SJCRH30 (cell line): Measurements from ENCODE around the gene RAI1. TPM values are rescaled to one million over a fixed set of nuclear protein-coding genes. Genes with fewer than 3 reads are reported as not detected.

Experiments
- DNase-seq, 2 experiments: peaks; one replicate each; pipeline ENCODE4 v3.0.0-alpha.2; 2015 to 2020
- H3K27ac ChIP-seq: fragments of 250-450 bp; sonication (Bioruptor Pico); 2 replicates; pipeline ENCODE4 v1.5.1; 2020; ENCODE audit warnings: mild to moderate bottlenecking, moderate library complexity
- H3K27me3 ChIP-seq: fragments of 250-450 bp; sonication (Bioruptor Pico); 2 replicates; pipeline ENCODE4 v1.5.1; 2020; ENCODE audit warnings: mild to moderate bottlenecking, moderate library complexity
- H3K36me3 ChIP-seq: fragments of 250-450 bp; sonication (Bioruptor Pico); 2 replicates; pipeline ENCODE4 v1.5.1; 2020; ENCODE audit warnings: mild to moderate bottlenecking, moderate library complexity
- H3K4me1 ChIP-seq: fragments of 250-450 bp; sonication (Bioruptor Pico); 2 replicates; pipeline ENCODE4 v1.5.1; 2020; ENCODE audit warnings: mild to moderate bottlenecking, moderate library complexity
- H3K4me3 ChIP-seq: fragments of 250-450 bp; sonication (Bioruptor Pico); 2 replicates; pipeline ENCODE4 v1.5.1; 2020; ENCODE audit warnings: mild to moderate bottlenecking, moderate library complexity
- H3K9me3 ChIP-seq: fragments of 250-450 bp; sonication (Bioruptor Pico); replicated peaks from 2 replicates; pipeline ENCODE4 v1.5.1; 2020; ENCODE audit warnings: mild to moderate bottlenecking, moderate library complexity
- total RNA-seq: library from RNA; depleted of rRNA; stranded (reverse); fragments of >200 nt; shearing (Covaris generic); gene quantifications from 2 replicates; pipeline ENCODE4 v1.2.3, GENCODE V29; 2014

The RAI1 gene
- total RNA-seq, 1 experiment from 2014 or later: 72.2 TPM

DNA sequence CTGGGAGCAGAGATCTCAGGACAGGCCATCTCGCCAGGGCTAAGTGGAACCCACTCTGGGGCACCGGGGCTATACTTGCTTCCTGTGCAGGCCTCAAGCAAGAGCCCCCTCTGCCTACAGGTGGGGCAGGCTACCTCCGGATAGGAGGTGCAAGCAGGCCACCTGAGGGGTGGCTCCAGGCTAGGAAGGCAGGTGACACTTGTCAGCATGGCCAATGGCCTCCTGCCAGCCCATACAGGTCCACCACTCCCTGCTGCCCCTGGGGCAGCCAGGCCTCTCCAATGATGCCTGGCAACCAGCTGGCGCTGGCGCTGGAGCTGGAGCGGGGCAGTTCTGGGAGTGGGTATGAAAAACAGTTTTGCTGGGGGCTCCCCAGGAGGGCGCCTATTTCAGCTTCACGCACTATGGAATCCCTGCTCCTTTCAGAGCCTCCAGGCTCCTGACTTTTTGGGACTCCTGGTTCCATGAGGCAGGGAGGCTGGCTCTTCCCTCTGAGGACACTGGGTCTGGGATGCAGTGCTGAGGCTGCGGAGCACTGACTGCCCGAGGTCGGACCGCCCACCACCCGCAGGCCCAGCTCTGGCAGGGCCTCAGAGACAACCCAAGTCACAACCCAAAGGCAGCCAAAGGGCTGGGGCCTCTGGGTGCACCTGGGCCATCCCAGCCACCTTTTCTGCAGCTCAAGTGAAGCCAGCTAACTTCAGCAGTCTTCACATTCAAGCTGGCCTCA lies 164.0 kb downstream of the RAI1 start:
- Histone ChIP-seq H3K4me3 (no peak overlapping the region), H3K36me3 (no peaks in the 10 kb centered on the region), H3K27me3 (no peaks in the 10 kb centered on the region), H3K4me1 (peaks cover 37% of the 10 kb centered on the region), H3K27ac (no peak overlapping the region), H3K9me3 (no peaks in the 10 kb centered on the region)
- no peak for DNase-seq

DNA sequence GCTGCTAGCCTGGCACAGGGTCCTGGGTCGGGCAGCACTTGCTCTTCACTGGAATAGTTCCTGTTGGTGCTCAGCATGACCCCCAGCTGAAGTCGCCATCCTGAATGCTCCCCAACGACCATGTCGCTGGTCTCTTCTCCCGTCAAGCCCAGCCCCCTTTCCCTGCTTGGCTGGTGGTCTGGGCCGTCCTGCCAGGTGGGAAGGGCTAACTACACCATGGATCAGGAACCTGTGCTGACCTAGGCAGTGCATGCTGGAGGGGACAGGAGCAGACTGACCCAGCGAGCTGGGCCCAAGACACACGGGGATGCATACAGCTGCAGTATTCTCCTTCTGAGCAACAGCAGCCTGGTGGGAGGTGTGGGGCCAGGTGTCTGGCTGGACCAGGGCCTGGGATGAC lies 164.7 kb downstream of the RAI1 start:
- Histone ChIP-seq H3K4me1 (peaks cover 34% of the 10 kb centered on the region), H3K36me3 (no peaks in the 10 kb centered on the region), H3K27me3 (no peaks in the 10 kb centered on the region), H3K4me3 (no peak overlapping the region), H3K9me3 (no peaks in the 10 kb centered on the region), H3K27ac (no peak overlapping the region)
- no peak for DNase-seq

DNA sequence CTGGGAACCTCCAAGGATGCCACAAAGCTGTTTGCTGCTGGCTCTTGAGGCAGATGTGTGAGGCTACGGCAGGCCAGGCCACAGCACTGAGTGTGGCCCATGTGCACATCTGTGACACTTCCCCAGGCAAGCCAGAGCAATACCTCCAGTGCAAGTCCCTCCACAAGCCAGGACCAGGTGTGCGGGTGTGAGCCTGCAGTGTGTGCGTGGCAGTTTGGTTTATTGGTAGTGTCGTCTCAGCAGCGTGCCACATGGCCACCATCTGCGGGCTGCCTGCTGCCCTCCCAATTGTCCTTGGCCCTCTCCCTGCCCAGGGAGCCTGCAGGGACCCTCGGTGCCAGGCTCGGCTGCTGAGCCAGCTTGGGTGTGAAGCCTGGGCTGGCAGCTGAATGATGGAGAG lies 165.4 kb downstream of the RAI1 start:
- Histone ChIP-seq H3K27ac (no peak overlapping the region), H3K9me3 (no peaks in the 10 kb centered on the region), H3K4me1 (peaks cover 32% of the 10 kb centered on the region), H3K27me3 (no peaks in the 10 kb centered on the region), H3K36me3 (no peaks in the 10 kb centered on the region), H3K4me3 (no peak overlapping the region)
- DNase-seq: no peak

DNA sequence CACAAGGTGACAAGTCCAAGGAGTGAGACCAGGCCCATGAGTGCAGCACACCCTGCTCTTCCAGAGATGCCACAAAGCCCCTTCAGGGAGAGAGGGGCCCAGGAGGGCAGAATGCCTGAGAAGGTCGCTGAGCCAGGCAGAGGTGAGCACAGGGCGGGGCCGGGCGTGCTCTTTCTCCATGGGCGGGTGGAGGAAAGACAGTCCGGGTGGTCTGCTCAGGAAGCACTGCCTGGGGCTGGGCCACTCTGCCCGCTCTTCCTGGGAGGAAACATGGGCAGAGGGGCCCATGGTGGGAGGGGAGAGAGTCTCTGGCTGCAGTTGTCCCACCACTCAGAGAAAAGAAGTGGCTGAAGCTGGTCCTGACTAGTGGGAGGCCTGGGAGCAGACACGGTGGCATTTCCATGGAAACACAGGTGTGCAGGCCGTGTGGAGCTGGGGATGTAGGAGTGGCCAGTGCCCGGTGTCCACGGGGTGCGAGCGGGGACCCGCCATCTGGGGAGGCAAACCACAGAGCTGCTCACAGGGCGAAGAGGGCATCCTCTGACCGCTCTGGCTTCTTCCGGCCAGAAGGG lies 165.9 kb downstream of the RAI1 start:
- Histone ChIP-seq H3K4me1 (peaks cover 32% of the 10 kb centered on the region), H3K36me3 (no peaks in the 10 kb centered on the region), H3K27ac (no peak overlapping the region), H3K27me3 (no peaks in the 10 kb centered on the region), H3K4me3 (no peak overlapping the region), H3K9me3 (no peaks in the 10 kb centered on the region)
- DNase-seq: no peak

DNA sequence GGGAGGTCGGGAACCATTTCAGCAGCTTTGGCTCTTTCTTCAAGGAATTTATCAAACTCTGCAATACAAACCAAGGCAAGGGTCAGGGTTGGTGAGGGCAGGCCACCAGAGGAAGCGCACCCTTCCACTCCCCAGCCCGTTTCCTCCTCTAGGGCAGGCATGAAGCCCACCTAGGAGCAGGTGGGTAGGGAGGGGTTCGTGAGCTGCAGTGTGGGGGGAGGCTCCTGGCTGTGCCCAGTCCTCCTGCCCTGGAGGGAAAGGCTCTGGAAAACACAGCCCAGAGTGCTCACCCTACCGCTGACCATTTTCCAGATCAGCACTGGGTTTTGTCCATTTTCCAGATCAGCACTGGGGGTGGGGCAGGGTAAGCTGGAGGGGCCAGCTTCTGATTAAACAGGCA lies 166.5 kb downstream of the RAI1 start:
- Histone ChIP-seq H3K27me3 (no peaks in the 10 kb centered on the region), H3K27ac (no peak overlapping the region), H3K36me3 (no peaks in the 10 kb centered on the region), H3K4me3 (no peak overlapping the region), H3K9me3 (no peaks in the 10 kb centered on the region), H3K4me1 (peaks cover 32% of the 10 kb centered on the region)
- no peak for DNase-seq

DNA sequence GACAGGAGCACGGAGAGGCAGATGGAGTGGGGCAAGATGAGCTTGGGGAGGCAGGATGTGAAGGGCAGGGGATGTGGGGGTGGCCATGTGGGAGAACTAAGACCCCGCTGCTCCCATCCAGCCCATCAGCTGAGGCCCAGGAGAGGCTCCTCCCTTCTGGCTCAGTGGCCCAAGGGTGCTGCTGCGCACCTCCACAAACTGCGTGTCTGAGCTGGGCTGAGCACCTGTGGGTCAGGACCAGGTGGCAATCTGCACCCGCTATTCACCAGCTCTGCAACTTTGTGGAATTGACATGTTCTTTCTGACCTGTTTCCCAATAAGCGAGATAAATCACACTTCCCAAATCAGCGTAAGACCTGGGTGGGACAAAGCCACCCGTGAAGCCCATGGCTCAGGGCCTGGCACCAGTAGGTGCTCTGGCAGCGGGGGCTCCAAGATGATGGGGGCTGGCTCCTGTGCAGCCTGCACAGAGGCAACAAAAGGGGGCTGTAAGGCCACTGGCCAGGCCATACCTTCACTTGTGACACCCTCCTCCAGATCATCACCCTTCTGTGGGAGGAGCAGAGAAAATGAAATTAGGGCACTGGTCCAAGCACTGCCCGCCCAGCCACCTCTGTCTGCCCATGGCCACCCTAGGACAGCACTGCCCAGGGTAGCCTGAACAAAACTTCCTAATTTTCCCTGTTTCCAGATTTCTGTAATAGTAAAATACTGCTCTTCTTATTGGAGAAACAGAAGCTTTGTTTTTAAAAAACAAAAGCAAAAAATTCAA lies 167.2 kb downstream of the RAI1 start:
- H3K4me3 ChIP-seq: no peak overlapping the region
- no peaks in the 10 kb centered on the region for H3K36me3 ChIP-seq
- H3K27ac ChIP-seq: no peak overlapping the region
- DNase-seq: no peak
- no peaks in the 10 kb centered on the region for H3K27me3 ChIP-seq
- H3K4me1 ChIP-seq: peaks cover 31% of the 10 kb centered on the region
- no peaks in the 10 kb centered on the region for H3K9me3 ChIP-seq

DNA sequence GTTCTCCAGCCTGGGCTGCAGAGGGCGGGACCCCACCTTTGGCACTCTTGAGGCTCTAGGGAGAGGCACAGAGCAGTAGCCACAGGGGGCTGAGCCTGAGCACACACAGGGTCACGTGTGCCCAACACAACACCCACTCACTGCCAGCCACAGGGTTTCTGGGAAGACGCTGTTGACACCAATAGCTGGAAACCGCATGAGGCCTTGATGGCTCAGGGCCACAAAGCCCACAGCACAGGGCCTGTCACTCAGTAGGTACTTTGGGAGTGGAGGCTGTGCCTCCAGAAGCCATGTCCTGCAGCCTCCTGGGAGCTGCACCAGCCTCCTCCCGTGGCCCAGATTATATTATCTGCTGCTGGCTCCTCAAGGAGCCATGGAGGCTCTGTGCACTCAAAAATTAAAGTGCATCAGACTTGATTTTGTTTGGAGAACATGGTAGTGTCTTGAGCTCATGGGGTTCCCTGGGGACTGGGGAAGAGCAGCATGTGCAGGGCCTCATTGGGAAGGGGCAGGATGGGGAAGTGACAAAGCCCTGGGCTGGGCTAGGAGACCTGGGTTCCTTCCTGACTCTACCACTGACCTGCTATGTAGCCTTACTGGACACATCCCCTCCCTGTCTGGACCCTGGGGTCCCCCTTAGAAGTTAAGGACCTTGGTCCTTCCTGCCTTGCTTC lies 168.0 kb downstream of the RAI1 start:
- no peak overlapping the region for H3K27ac ChIP-seq
- H3K9me3 ChIP-seq: no peaks in the 10 kb centered on the region
- DNase-seq: peak; percentile 89 to 95
- no peak overlapping the region for H3K4me3 ChIP-seq
- no peaks in the 10 kb centered on the region for H3K36me3 ChIP-seq
- no peaks in the 10 kb centered on the region for H3K27me3 ChIP-seq
- peaks cover 23% of the 10 kb centered on the region for H3K4me1 ChIP-seq

DNA sequence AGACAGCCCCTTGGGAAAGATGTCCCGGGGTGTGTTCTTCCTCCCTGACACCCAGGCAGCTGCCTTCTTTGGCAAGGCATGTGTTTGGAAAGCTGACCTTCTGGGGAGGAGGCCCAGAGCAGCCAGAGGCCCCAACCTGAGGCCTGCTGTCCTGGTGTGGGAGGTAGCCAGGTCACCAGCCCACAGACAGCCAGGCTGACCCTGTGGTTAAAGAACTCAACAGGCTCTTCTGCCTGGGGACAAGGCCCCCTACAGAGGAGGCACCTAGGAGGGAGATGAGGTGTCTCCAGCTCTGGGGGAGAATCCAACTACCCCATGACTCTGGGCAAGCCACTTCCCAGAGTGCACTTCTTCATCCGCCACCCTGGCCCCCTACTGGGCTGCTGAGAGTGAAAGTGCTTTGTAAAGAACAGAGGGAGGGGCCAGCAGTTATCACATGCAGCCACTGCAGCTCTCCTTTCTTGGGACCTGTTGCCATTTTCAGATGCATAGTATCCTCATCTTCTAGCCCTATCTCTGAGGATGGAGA lies 168.7 kb downstream of the RAI1 start:
- Histone ChIP-seq H3K4me1 (peaks cover 19% of the 10 kb centered on the region), H3K36me3 (no peaks in the 10 kb centered on the region), H3K27me3 (no peaks in the 10 kb centered on the region), H3K27ac (no peak overlapping the region), H3K9me3 (no peaks in the 10 kb centered on the region), H3K4me3 (no peak overlapping the region)
- peak; percentile 81 to 93 for DNase-seq

DNA sequence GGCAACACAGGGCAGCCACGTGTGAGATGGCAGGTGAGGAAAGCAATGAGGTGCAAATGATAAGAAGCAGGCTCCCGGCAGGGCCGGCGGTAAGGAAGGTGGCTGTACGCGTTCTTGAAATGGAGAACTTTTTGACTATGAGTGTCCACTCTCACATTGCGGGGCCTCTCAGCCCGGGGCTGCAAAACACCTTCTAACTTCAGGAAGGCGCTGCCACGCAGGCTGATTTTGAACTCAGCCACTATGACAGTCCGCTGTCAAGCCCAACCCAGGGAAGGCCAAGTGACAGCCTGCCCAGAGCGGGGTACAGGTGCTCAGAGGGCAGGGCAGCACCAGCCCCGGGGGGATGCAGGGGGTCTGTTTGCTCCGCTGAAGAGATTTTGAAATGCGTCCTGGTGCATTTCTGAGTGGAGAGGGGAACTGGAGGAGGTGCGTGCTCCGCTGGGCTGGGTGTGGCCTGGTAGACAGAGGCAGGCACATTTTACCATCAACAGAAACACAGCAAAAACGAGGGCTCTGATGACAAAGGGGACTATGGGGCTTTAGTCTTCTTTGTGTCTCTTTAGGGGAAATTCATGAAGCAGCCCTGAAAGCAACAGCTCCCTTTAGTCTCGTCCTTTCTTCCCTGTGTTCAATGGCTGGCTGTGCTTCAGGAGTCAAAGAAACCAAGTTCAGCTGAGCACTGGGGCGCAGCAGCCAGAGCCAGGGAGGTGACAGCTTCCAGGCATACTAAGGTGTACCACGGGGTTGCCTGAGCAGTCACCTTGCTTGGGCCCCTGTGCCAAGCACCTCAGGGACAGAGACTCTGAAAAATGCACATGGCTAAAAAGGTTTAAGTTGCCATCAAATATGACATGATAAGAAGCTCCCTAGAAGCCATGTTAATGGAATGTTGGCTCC lies 170.1 kb downstream of the RAI1 start:
- H3K4me3 ChIP-seq: no peak overlapping the region
- no peaks in the 10 kb centered on the region for H3K27me3 ChIP-seq
- no peaks in the 10 kb centered on the region for H3K9me3 ChIP-seq
- no peak overlapping the region for H3K27ac ChIP-seq
- H3K4me1 ChIP-seq: peaks cover 19% of the 10 kb centered on the region
- no peaks in the 10 kb centered on the region for H3K36me3 ChIP-seq
- DNase-seq: no peak

DNA sequence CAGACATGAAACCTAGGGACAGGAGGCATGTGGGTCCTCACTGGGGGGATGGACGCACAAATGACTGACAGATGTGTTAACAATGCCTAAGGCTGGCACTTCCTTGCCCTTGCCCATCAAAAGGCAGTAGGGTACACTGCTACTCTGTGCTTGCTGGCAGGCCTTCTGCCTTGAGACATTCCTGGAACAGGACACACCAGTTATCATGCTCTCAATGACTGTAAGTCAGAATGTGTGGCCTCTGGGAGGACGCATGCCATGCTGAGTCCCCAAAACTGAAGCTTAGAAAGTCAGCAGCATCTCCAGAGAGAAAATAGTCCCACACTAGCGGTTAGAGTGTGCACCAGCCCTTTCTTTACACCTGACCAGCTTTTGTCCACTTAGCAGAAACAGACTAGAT lies 171.7 kb downstream of the RAI1 start:
- Histone ChIP-seq H3K4me3 (no peak overlapping the region), H3K27me3 (no peaks in the 10 kb centered on the region), H3K9me3 (no peaks in the 10 kb centered on the region), H3K27ac (no peak overlapping the region), H3K4me1 (peaks cover 19% of the 10 kb centered on the region), H3K36me3 (no peaks in the 10 kb centered on the region)
- DNase-seq: no peak

DNA sequence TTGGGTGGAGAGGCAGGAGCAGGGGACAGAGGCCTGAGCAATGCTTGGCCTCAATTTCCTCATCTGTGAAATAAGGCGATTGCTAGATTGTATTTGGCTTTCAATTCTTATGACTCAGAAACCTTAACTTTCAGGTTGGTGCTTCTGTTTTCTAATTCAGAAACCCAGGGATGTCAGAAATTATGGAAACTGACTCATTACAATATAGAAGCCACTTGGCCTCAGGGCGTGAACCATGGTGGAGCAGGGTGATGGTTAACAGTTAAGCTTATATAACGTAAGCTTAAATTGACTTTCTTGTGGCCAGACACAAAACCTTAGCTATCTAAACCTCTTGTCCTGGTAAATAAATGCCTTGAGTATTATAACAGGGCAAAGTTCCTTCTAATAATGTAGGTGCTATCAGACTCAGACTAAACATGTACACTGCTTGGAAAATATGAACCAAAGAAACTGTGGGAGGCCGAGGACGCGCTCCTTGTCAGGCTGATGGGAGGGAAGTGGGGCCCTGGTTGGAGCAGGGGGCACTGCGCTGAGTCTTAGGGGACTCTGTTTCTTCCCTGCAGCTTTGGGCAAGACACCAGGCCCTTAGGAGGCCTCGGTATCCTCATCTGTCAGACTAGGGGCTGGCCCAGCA lies 172.7 kb downstream of the RAI1 start:
- Histone ChIP-seq H3K27ac (no peak overlapping the region), H3K9me3 (no peaks in the 10 kb centered on the region), H3K27me3 (no peaks in the 10 kb centered on the region), H3K4me1 (peaks cover 13% of the 10 kb centered on the region), H3K4me3 (no peak overlapping the region), H3K36me3 (no peaks in the 10 kb centered on the region)
- no peak for DNase-seq

DNA sequence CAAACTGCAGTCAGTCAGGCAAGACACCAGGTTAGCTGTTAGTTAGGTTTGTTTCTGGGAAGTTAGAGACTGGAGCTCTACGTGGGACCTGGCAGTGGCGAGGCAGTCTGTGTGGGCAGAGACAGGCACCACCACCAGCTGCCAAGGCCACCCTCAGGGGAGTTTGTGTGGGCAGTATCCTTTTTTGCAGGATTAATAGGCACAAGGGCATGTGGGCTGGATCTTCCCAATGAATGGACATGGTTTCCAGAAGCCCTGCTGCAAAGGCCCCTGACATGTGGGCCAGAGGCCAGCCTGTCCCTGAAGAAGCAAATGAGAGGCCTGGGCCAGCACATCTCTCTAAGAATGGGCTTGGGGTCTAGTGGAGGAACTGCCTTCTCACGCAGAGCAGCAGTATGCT lies 174.7 kb downstream of the RAI1 start:
- no peak for DNase-seq
- Histone ChIP-seq H3K4me3 (no peak overlapping the region), H3K27me3 (no peaks in the 10 kb centered on the region), H3K27ac (no peak overlapping the region), H3K4me1 (peaks cover 10% of the 10 kb centered on the region), H3K36me3 (no peaks in the 10 kb centered on the region), H3K9me3 (no peaks in the 10 kb centered on the region)

DNA sequence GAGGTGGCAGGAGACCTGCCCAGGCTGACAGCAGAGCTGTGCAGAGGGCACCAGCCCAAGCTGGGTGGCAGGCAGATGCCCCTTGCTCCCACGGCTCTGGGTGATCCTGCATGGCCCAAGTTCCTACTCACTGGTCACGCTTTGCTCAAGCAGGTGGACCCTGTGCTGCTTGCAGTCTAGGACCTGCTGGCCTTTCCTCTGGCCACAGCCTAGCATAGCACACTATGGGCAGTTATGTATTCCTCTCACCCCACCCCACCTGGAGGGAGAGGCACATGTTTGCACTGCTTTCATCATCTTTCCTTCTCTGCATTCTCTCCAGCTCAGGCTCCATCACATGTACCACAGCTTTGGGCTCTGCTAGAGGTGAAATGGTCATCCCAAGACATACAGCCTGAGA lies 175.1 kb downstream of the RAI1 start:
- Histone ChIP-seq H3K9me3 (no peaks in the 10 kb centered on the region), H3K4me3 (no peak overlapping the region), H3K27me3 (no peaks in the 10 kb centered on the region), H3K27ac (no peak overlapping the region), H3K36me3 (no peaks in the 10 kb centered on the region), H3K4me1 (peaks cover 14% of the 10 kb centered on the region)
- DNase-seq: no peak

DNA sequence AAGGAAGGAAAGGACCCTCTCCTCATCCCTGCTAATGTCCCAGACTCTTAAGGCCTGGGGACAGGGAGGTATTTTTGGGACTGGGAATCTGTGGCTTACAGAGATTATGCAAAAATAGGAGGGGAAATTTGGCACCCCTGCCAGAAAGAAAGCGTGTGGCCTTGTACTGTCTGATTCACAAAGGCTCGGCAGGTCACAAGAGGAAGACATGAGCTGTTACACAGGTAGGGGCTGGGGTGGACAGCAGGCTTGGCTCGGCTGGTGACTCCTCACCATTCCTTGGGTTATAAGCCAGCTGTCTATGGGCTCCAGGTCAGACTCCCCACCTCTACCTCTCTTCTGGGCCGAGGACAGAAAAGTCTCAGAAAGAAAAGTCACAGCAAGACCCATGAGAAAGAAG lies 176.2 kb downstream of the RAI1 start:
- no peak overlapping the region for H3K27ac ChIP-seq
- no peaks in the 10 kb centered on the region for H3K27me3 ChIP-seq
- no peak for DNase-seq
- no peaks in the 10 kb centered on the region for H3K36me3 ChIP-seq
- H3K4me1 ChIP-seq: peaks cover 18% of the 10 kb centered on the region
- H3K4me3 ChIP-seq: no peak overlapping the region
- H3K9me3 ChIP-seq: no peaks in the 10 kb centered on the region
